ENCODE data around the gene CLDN18.

Gene CLDN18

DNA sequence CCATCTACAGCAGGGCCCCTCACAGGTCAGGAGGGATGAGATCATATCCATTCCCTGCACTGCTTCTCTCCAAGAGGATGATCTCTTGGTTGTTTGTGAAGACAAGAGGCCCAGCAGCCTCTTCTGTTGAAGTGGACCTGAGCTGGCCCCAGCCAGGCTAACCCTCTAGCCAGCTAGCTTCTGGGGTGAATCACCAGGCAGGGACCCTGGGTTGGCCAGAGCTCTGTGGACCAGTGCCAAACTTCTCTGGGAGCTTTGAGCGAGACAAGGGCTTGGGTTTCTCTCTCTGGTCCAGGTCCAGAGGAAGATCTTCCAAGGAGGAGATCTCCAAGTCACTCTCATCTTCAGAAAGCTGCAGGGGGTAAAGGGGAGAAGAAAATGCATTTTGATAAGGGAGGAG lies 52.7 kb downstream of the CLDN18 start:
- no peak for DNase-seq (ENCODE audit: low read depth in 2 of 2)

DNA sequence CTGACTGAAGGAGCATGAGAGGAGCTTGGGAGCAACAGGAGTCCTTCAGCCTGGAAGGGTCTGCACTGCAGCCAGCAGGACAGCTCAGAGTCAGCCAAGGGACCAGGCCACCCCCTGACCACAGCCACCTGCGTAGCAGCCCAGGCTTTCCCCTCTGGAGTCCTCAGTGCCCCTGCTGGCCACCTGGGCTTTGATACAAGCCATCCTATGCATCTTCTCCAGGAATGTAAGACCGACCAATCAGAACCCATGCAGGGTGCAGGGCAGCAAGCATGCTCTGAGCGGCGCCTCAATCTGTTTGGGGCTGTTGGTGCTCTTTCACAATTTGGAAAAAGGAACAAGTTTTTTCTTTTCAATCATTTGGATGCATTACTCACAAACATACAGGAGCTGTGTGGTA lies 53.5 kb downstream of the CLDN18 start:
- no peak for DNase-seq (ENCODE audit: low read depth in 2 of 2)

DNA sequence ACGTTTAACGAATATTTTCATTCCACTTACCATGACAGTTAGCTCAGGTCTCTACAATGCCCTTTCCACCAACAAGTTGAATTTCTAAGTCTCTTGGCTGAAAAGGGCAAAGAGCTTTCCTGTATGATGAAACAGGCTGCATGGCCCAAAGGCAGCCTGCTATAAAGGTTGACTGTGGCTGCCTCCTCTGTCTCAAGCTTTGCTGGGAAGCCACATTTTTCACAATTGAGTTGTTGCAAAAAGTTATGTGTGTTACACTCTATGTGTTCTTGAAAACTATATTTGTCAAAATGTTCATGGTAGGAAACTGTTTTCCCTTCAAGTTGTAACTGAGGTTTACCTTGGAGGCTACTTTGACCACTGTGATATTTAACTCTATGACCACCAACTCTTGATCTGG lies 56.0 kb downstream of the CLDN18 start:
- DNase-seq (ENCODE audit: low read depth in 2 of 2), result no peak

DNA sequence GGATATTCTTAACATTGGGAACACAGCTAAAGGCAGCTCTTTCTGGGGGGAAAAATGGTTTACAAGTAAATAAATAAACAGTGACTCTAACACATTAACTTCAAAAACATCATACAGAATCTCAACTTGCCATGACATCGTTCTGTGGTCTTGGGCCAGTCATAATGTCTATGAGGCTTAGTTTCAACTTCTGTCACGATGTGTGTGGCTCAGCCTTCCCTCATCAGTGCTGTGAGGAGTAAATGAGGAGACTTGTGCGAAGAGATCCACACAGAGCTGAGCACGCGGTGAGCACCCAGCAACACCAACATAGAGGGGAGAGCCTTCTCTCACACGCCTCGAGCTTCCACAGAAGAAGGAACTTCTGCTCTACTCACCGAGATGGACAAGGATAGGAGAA lies 56.4 kb downstream of the CLDN18 start:
- no peak for DNase-seq (ENCODE audit: low read depth in 2 of 2)

DNA sequence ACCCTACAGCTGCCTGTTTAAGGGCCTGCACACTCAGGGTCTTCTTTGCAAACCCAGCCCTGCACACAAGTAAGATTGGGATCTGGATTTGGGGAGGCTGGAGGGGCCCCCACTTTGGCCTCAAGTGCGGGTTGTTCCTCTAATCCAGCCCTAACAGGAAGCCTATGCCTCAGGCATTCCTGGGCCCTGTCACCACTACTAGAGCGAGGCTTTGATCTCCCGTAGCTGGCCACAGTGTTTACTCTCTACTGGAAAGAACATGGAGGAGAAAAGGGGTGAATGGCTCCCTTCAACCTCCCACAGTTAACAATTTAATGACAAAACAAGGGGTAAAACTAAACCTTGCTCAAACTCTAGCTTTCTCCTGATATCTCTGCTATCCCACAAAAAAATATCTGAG lies 57.0 kb downstream of the CLDN18 start:
- no peak for DNase-seq (ENCODE audit: low read depth in 2 of 2)

DNA sequence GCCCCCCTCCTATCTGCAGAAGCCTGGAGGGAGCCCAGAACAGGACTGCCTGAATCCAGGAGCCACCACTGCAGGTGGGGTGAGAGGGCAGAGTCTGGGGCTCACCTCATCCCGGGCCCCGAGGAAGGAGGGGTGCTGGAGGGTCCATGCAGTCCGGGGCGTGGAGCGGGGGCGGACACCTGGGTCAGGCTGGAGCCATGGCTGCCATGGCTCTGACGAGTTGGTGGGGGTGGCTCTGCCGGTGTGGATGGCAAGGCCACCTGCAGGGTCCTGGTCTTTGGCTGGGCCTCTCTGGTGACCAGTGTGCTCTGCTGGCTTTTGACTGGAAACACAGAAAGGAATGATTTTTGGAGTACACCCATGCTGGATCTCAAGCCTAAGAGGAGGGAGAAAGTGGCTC lies 58.1 kb downstream of the CLDN18 start:
- DNase-seq (ENCODE audit: low read depth in 2 of 2), result no peak

DNA sequence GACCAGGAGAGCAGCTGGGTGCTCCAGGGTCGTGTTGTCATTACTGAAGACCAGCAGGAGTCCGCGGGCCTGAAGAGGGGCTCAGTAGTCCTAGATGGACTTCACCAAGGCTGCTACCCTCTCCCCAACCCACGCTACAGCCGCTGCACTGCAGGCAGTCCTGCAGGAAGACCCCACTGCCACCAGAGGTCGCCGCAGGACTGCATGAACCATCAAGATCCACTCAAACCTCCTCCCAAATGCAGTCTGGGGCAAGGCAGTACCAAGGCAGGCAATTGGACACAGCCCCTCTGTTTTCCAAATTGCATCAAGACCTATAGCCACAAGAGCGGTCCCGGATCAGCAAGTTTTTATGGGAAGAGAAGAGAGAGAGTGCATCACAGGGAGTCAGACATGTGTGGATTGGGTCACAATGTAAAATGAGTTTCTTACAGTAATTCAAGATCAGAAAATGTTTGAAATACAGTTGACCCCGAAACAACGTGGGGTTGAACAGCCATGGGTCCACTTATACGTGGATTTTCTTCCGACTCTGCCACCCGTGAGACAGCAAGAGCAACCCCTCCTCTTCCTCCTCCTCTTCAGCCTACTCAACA lies 58.7 kb downstream of the CLDN18 start:
- DNase-seq (ENCODE audit: low read depth in 2 of 2), result peak; percentile 70 to 77

DNA sequence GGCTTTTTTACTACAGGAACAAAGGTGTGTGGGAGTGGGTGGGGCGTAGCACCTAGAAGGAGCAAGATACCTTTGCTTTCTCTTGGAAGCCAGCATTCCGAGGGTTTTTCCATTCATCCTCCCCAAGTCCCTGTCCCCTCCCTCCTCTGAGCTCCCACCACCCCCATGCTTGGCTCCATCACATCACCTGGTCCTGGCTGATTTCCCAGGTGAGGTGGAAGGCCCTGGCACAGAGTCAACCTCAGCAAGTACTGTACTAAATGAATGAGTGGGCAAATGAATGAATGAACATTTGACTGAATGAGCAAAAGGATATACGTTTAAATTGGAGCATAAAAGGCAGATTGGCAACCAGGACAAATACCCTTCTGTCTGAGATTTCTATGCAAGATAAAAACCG lies 60.0 kb downstream of the CLDN18 start:
- DNase-seq (ENCODE audit: low read depth in 2 of 2), result no peak

DNA sequence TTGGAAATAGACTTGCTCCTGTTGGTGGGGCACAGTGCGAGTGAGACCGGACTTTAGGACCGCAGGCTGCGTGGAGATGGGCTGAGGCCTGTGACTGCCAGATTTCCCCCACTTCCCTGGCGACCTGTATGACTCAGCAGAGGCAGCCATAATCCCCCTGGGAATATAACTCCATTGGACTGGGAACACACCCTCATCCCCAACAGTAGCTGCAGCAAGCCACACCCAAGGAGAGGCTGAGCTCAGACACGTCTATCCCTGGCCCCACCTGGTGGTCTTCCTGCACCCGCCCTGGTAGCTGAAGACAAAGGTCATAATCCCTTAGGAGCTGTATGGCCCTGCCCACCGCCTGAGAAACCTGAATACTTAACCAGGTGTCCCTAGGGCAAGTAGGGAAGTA lies 62.8 kb downstream of the CLDN18 start:
- no peak for DNase-seq (ENCODE audit: low read depth in 2 of 2)

DNA sequence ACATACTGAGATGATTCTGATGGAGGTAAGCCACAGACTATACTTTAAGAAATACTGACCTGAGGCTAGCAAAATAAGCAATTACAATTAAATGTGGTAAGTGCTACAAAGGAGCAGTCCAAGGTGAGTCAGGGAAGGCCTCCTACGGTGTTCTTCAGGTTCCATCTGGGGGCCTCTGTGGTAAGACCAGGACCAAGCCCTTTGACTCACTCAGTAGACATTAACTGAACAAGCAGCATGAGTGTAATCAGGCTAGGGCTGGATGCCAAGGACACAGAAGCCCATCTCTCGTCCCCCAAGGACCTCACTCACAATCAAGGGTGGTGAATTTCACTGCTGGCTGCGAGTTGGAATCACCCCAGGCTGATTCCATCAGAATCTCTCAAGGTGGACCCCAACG lies 68.1 kb downstream of the CLDN18 start:
- no peak for DNase-seq (ENCODE audit: low read depth in 2 of 2)

DNA sequence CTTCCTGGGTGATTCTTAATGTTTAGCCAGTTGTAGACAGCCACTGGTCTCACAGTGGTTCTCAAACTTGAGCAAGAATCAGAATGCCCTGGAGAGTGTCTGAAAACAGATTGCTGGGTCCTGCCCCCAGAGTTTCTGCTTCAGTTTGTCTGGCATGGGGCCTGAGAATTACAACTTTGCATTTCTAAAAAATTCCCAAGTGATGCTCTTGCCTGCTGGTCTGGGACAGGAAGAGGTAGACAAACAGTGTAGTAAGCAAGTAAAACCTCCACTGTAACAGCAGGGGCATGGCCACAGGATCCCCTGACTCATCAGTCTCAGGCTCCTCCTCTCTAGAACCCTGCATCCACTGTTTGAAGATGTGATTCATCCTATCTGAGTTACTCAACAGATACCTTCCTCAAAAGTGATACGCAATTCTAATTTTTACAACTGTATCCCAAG lies 69.0 kb downstream of the CLDN18 start:
- no peak for DNase-seq (ENCODE audit: low read depth in 2 of 2)

DNA sequence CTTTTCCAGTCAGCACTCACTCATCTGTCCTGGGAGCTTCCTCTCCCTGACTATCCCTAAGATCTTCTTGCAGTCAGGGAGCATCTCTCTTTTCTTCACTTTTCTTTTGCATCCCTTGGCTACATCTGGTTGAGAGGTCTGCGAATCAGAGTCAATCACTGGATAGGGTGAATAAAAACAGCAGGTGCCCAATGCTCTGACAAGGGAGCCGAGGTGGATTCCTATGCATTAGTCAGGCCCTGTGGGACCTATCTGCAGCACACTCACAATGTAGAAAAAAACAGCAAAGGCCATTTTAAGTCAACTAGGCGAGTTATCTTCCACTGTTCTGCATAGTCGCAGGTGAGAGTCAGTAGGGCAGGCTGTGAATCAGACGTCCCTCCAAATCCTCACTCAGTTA lies 69.9 kb downstream of the CLDN18 start:
- no peak for DNase-seq (ENCODE audit: low read depth in 2 of 2)

DNA sequence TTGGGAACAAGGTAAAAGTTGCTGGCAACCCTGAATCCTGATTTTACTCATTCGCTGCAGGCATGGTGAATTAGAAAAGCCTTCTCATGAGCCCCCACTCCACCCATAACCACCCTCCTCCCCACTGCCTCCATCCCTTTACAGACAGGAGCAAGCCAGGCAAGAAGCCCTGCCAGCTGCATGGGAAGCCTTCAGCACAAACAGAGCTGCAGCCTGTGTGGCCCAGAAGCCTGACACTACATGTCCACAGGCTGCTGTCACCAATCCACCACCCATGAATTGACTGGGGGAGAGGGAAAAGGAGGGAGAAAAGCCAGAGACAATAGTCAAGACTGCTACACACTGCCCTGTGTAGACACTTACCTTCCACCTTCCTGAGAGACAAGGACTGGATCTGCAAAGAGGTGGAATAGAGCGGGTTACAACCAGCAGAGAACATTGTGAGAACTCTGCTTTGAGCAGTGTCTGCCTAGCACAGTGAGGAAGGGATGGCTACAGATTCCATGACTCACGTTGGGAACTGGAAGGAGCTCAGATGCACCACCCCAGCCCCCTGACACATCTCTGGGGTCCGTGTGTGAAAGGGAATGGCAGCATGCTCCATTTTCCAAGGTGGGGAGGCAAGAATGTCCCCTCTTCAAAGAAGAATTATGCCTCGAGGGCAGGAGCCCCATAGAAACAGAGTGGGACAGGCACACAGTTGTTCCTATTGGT lies 71.6 kb downstream of the CLDN18 start:
- DNase-seq (ENCODE audit: low read depth in 2 of 2), result no peak

DNA sequence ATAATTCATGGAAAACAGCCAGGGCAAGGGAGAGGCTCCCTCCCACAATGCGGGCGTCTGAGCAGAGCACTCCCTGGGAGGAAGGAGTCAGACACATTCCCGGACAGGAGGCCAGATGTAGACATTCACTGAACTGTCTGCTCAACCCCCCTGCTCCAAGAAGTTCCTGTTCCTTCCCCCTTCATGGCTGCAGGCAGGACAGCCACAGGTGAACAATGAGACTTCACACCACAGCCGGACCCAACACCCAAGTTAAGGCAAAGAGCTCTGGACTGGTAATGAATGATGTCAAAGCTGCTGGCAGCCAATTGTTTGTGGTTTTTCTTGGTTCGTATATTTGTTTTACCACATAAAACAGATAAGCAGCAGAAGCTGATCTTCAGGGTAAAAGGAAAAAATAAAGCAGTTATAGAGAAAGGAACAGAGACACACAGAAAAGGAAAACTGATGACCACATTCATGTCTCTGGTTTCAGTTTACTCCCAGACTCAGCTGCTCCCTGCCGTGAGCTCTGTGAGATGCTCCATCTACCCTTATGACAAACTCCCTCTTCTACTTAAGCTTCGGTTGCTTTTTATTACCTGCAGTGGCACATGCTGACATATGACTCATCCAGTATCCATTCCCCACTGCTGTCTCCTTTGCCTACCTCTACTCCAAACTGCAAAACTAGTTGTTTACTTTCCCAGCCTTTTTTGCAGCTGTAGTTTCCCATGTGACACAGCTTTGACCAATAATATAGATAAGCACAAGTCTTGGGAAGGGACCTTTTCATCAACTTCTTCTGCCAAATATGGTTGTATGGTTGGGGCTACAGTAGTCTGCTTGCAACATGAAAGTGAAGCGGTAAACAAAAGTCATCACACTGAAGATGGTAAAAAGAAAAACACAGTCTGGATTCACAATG lies 72.4 kb downstream of the CLDN18 start:
- DNase-seq (ENCODE audit: low read depth in 2 of 2), result no peak

DNA sequence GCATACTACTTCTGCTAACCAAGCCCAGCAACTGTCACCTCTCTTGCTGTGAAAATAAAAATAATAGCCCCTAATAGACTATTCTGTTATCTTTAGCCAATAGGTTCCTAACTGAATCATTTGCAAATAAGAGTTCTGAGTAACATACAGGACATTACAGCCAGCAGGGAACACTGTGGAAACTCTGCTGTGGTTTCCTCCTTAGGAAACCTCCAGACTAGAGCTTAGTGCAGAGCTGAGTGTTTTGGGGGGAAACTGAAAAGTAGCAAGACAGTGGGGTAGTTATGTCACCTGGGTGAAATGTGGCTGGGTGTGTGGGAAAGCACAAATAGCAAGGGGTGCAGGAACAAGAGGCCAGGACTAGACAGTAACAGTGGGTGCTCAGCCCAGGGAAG lies 73.0 kb downstream of the CLDN18 start:
- DNase-seq (ENCODE audit: low read depth in 2 of 2), result no peak
